IMR-90 (cell line): ENCODE measurements around the gene ULK1. TPM values are rescaled to one million over a fixed set of nuclear protein-coding genes. Genes with fewer than 3 reads are reported as not detected.

Experiments used
- ATAC-seq: fragments of 200-7000 bp; cut with Tn5 transposase; 2 replicates; pipeline ENCODE4 v1.9.1; 2020; ENCODE audit warnings: low read depth, mild to moderate bottlenecking, moderate library complexity
- BruUV-seq: library from RNA; stranded (reverse); fragments of 400-500 nt; replicated peaks from 2 replicates; lab custom pipeline; 2021; lab: Mats Ljungman, UMichigan
- CTCF ChIA-PET: fragments of 300-600 bp; formaldehyde crosslinking; extraction: SDS; loops from one replicate; lab custom pipeline; 2021; ENCODE audit warnings: antibody characterized with exemption; lab: Yijun Ruan, JAX
- POLR2A ChIA-PET: fragments of 300-600 bp; sonication (Branson Sonifier 250); formaldehyde crosslinking; loops from one replicate; lab custom pipeline; 2022; ENCODE audit warnings: antibody characterized with exemption; ENCODE audit not compliant: unreplicated experiment; lab: Charles Lee
- DNase-seq: peaks from one replicate; pipeline ENCODE4 v3.0.0; 2013
- H2AFZ ChIP-seq: replicated peaks from 2 replicates; pipeline ENCODE3; 2013; ENCODE audit warnings: low read length, mild to moderate bottlenecking; ENCODE audit not compliant: poor library complexity
- H2AK5ac ChIP-seq: 2 replicates; pipeline ENCODE4 v1.6.1; 2013; ENCODE audit warnings: low read depth, low read length, inconsistent platforms
- H2AK9ac ChIP-seq: replicated peaks from 2 replicates; pipeline ENCODE3; 2013; ENCODE audit warnings: mild to moderate bottlenecking, low read depth, low read length, moderate library complexity; ENCODE audit not compliant: poor library complexity
- H2BK120ac ChIP-seq: 2 replicates; pipeline ENCODE4 v1.6.1; 2013; ENCODE audit warnings: low read depth, low read length, inconsistent platforms
- H2BK15ac ChIP-seq: 3 replicates; pipeline ENCODE4 v1.6.1; 2013; ENCODE audit warnings: low read depth, low read length, inconsistent platforms
- H2BK20ac ChIP-seq: 2 replicates; pipeline ENCODE4 v1.6.1; 2013; ENCODE audit warnings: low read depth, mild to moderate bottlenecking, inconsistent platforms, low read length, moderate library complexity
- H2BK5ac ChIP-seq: 2 replicates; pipeline ENCODE4 v1.6.1; 2013; ENCODE audit warnings: mild to moderate bottlenecking, low read depth, low read length, inconsistent platforms; ENCODE audit not compliant: poor library complexity, severe bottlenecking
- H3K14ac ChIP-seq: replicated peaks from 2 replicates; pipeline ENCODE4 v1.6.1; 2013; ENCODE audit warnings: low read depth, low read length, inconsistent platforms
- H3K18ac ChIP-seq: 2 replicates; pipeline ENCODE4 v1.6.1; 2013; ENCODE audit warnings: low read depth, low read length, control low read depth
- H3K23ac ChIP-seq: 2 replicates; pipeline ENCODE4 v1.6.1; 2013; ENCODE audit warnings: low read depth, low read length, inconsistent platforms
- H3K27ac ChIP-seq: 2 replicates; pipeline ENCODE4 v1.5.1; 2013; ENCODE audit warnings: mild to moderate bottlenecking, control low read depth, low read length; ENCODE audit not compliant: insufficient read depth
- H3K27me3 ChIP-seq: 2 replicates; pipeline ENCODE4 v1.6.1; 2013; ENCODE audit warnings: low read length; ENCODE audit not compliant: control insufficient read depth, insufficient read depth
- H3K36me3 ChIP-seq: 2 replicates; pipeline ENCODE4 v1.6.1; 2013; ENCODE audit warnings: low read length, mixed read lengths; ENCODE audit not compliant: control insufficient read depth, insufficient read depth
- H3K4ac ChIP-seq: 2 replicates; pipeline ENCODE4 v1.6.1; 2013; ENCODE audit warnings: low read depth, low read length, inconsistent platforms
- H3K4me1 ChIP-seq: 2 replicates; pipeline ENCODE4 v1.6.1; 2013; ENCODE audit warnings: low read length, mixed read lengths; ENCODE audit not compliant: control insufficient read depth, insufficient read depth
- H3K4me2 ChIP-seq: 2 replicates; pipeline ENCODE4 v1.6.1; 2013; ENCODE audit warnings: low read depth, mild to moderate bottlenecking, control low read depth, low read length, moderate library complexity
- H3K4me3 ChIP-seq: 2 replicates; pipeline ENCODE4 v1.5.1; 2013; ENCODE audit warnings: low read depth, mild to moderate bottlenecking, control low read depth, low read length, moderate library complexity; ENCODE audit not compliant: insufficient read depth
- H3K56ac ChIP-seq: 2 replicates; pipeline ENCODE4 v1.6.1; 2013; ENCODE audit warnings: low read length, inconsistent platforms; ENCODE audit not compliant: insufficient read depth; ENCODE audit errors: extremely low read depth
- H3K79me1 ChIP-seq, 2 experiments: 2 replicates each; pipeline ENCODE4 v1.6.1; 2013; ENCODE audit warnings: low read length in 2 of 2, inconsistent platforms in 1 of 2, low read depth in 1 of 2
- H3K9ac ChIP-seq: 2 replicates; pipeline ENCODE4 v1.6.1; 2013; ENCODE audit warnings: low read depth, low read length, control low read depth
- H3K9me1 ChIP-seq: 2 replicates; pipeline ENCODE4 v1.6.1; 2013; ENCODE audit warnings: low read length, inconsistent platforms; ENCODE audit not compliant: insufficient read depth
- H3K9me3 ChIP-seq: 2 replicates; pipeline ENCODE4 v1.6.1; 2013; ENCODE audit warnings: low read length; ENCODE audit not compliant: control insufficient read depth, insufficient read depth
- H4K20me1 ChIP-seq: 2 replicates; pipeline ENCODE4 v1.6.1; 2013; ENCODE audit warnings: low read length, inconsistent platforms; ENCODE audit not compliant: insufficient read depth
- H4K5ac ChIP-seq: 2 replicates; pipeline ENCODE4 v1.6.1; 2013; ENCODE audit warnings: mild to moderate bottlenecking, low read depth, low read length, control low read depth
- H4K8ac ChIP-seq, 2 experiments: 2 replicates each; pipeline ENCODE4 v1.6.1; 2013; ENCODE audit warnings: low read depth in 2 of 2, low read length in 2 of 2, control low read depth in 1 of 2, inconsistent platforms in 1 of 2
- H4K91ac ChIP-seq: 2 replicates; pipeline ENCODE4 v1.6.1; 2013; ENCODE audit warnings: low read depth, low read length, inconsistent platforms; ENCODE audit not compliant: insufficient read depth
- BHLHE40 ChIP-seq: fragments of 150-350 bp; IDR thresholded peaks from 2 replicates; pipeline ENCODE4 v1.6.1; 2016; ENCODE audit warnings: mild to moderate bottlenecking, low read depth, low read length
- RFX5 ChIP-seq: IDR thresholded peaks from 2 replicates; pipeline ENCODE4 v1.8.0; 2012; ENCODE audit warnings: low read depth, mild to moderate bottlenecking, low read length, moderate library complexity
- WGBS, 2 experiments: methylation state at CpG; one replicate each; pipeline versions ENCODE4 v1.1.5 to v1.1.7; 2013; ENCODE audit warnings: missing lambda C conversion rate in 2 of 2; ENCODE audit not compliant: insufficient read length in 1 of 2; ENCODE audit errors: extremely low coverage in 2 of 2; 5-methylcytosine and 5-hydroxymethylcytosine counted together
- dilution Hi-C: fragments of 300-500 bp; cut with HindIII; formaldehyde crosslinking; loops from one replicate; pipeline ENCODE4 v1.14.3; 2018; ENCODE audit warnings: low sequenced_read_pairs; ENCODE audit not compliant: unreplicated experiment
- in situ Hi-C: fragments of 300-500 bp; cut with MboI; formaldehyde crosslinking; loops from 3 replicates; pipeline ENCODE4 v1.14.3; 2019; ENCODE audit warnings: low sequenced_read_pairs, inconsistent platforms, mixed read lengths
- intact Hi-C: fragments of 100-400 bp; cut with micrococcal nuclease; formaldehyde crosslinking; loops from 2 replicates; pipeline ENCODE4 v1.10.0; 2022
- polyA plus RNA-seq, 3 experiments: library from polyadenylated mRNA; depleted of rRNA; stranded (reverse); fragments of >200 nt; gene quantifications; 2 replicates each; pipeline ENCODE4 v1.2.3, GENCODE V29; 2012; ENCODE audit warnings: low replicate concordance in 1 of 3
- total RNA-seq: library from RNA; depleted of rRNA; stranded (reverse); fragments of >200 nt; gene quantifications from 2 replicates; pipeline ENCODE4 v1.2.3, GENCODE V29; 2012

ULK1 gene
- total and polyA plus RNA-seq, 2 of the 4 experiments (the other 2 are of a cell fraction) = 1.8 to 19.2 TPM

GRCh38 chr12:131851741-131852550 lies 42.5 kb upstream of the ULK1 start:
- WGBS, 2 experiments = 87% methylated on average over 14 of the region's 37 CpGs; no CpG with 5 or more reads in 1 of the 2 experiments
- Histone ChIP-seq H2AK9ac (no peak overlapping the region), H4K8ac (0 out of 4 replicates have a peak overlapping the region, but pooled peaks of 1 of the 2 experiments have one; percentile 24), H3K27ac (no peak overlapping the region), H3K9me1 (no peaks in the 10 kb centered on the region), H3K9me3 (no peaks in the 10 kb centered on the region), H3K4ac (no peak overlapping the region), H3K27me3 (peaks cover 12% of the 10 kb centered on the region; the same call in 1 of the 2 replicates), H2BK20ac (no peak overlapping the region), H2BK15ac (no peak overlapping the region), H2AK5ac (no peak overlapping the region), H2BK5ac (no peak overlapping the region), H3K4me1 (peaks cover 6% of the 10 kb centered on the region), H3K36me3 (no peaks in the 10 kb centered on the region), H3K18ac (no peak overlapping the region), H3K4me2 (no peak overlapping the region), H3K23ac (no peak overlapping the region), H3K4me3 (no peak overlapping the region), H2AFZ (peak overlapping the region; percentile 81), H3K14ac (no peak overlapping the region), H3K56ac (no peak overlapping the region), H4K5ac (no peak overlapping the region), H4K91ac (no peak overlapping the region), H3K79me1 (no peaks in the 10 kb centered on the region), H2BK120ac (no peak overlapping the region), H4K20me1 (no peaks in the 10 kb centered on the region; the same call in 1 of the 2 replicates), H3K9ac (no peak overlapping the region)
- BruUV-seq = no TSS peak
- intact Hi-C loops (loop anchor here (2.0 kb wide), 1 partner anchor 149 kb away; no protein-coding TSS in a partner anchor), dilution Hi-C loops (no loop called here), in situ Hi-C loops (no loop called here)
- TF ChIP-seq RFX5 (no peak), BHLHE40 (0 out of 2 replicates have a peak, but pooled peaks have one; percentile 10)
- ATAC-seq (no peak; the same call in 1 of the 2 replicates), DNase-seq (no peak)
- ChIA-PET POLR2A (no interaction called here), CTCF (no interaction called here)
